Measurements from ENCODE around the gene ODC1.

The ODC1 gene

DNA sequence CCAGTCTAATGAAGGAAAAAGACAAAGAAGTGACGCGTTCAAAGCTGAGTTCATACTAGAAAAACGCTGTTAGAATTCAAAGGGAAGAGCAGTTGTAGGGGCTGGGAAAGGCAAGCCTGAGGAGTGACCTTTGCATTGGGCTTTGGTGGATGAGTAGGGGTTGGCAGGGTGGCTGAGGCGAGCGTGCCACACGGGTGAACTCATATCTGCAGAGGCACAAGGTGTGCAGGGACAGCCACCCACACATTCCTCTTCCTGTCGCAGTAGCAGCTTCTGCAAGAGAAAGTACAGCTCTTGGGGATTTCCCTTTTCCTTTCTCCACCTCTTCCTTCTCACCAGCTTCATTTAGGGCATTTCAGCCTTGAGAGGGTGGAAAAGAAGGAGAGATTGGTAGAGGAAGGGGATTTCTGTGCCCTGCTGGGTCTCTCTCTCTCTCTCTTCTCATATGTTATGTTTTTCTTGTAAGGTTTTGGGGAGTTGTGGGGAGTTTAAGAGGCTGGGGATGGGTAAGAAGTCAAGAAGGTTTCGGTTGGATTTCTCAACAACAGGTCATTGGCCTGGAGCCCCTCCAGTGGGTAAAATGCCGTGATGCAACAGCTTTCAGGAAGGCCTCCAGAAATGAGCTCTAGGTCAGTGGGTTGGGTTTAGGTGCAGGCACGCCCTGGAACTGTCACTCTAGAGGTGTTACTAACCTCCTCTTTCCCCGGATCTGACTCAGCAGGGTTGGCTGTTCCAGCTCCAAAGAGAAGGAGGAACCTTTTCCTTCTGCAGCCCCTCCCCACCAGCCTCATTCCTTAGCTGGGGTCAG is 40.1 kb downstream of the ODC1 start:
- in situ Hi-C loops (cut with MboI; ENCODE audit: low sequenced_read_pairs): no loop called here
- no peak for DNase-seq (ENCODE audit: low spot score in 2 of 2)
- H3K27me3 ChIP-seq (ENCODE audit: low read depth): no peaks in the 10 kb centered on the region
- H3K36me3 ChIP-seq (replicated peaks): no peaks in the 10 kb centered on the region
- H3K4me3 ChIP-seq: no peak overlapping the region
- no peaks in the 10 kb centered on the region for H3K9me3 ChIP-seq
- H3K4me1 ChIP-seq: no peaks in the 10 kb centered on the region

DNA sequence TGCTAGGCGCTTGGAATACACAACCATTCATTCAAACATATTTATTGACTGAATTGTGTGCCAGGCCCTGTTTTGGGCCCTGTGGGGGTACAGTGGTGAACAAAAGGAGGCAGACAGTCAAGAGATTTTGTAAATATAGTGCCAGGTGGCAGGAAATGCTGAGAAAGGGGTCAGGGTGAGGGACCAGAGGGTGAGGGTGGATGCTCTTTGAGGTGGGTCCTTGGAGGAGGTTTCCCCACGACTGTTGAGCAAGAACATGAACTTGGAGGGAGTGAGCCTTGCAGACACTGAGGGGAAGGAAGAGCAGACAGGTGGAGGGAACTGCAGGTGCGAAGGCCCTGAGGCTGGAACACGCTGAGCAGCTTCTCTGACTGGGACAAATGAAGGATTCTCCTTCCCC is 40.7 kb downstream of the ODC1 start:
- H3K4me3 ChIP-seq: no peak overlapping the region
- H3K9me3 ChIP-seq: no peaks in the 10 kb centered on the region
- no peak for DNase-seq (ENCODE audit: low spot score in 2 of 2)
- H3K27me3 ChIP-seq (ENCODE audit: low read depth): no peaks in the 10 kb centered on the region
- in situ Hi-C loops (cut with MboI; ENCODE audit: low sequenced_read_pairs): no loop called here
- H3K36me3 ChIP-seq (replicated peaks): no peaks in the 10 kb centered on the region
- no peaks in the 10 kb centered on the region for H3K4me1 ChIP-seq

DNA sequence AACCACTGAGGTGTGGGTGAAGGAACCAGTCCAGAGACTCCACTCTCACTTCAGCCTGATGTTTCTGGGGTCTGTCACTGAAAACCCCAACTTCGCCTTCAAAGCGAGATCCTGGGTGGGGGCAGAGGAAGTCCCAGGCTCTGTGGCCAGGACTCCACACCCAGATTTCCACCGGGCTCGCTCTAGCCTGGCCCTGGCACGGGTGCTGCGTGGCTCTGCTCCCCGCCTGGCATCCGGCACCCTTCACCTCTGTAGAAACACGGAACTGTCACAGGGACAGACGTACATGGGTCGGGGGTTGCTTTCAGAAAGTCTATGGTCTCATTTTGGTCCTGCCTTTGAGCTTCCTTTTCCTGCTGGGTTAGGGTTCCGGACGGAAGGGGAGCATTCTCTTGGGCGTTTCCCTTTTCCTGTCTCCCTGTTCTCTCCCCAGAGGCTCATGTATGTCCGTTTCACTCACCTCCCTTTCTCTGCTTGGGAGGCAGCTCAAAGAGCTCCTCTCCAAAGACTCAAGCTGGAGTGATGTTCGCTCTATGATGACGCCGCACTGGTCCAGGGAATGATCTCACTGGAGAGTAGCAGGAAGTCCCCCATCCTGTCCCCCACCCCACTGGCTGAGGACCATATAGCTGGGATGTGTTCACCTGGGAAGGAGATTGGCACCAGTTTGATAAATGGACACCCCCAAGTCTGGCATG is 41.5 kb downstream of the ODC1 start:
- H3K4me3 ChIP-seq: no peak overlapping the region

DNA sequence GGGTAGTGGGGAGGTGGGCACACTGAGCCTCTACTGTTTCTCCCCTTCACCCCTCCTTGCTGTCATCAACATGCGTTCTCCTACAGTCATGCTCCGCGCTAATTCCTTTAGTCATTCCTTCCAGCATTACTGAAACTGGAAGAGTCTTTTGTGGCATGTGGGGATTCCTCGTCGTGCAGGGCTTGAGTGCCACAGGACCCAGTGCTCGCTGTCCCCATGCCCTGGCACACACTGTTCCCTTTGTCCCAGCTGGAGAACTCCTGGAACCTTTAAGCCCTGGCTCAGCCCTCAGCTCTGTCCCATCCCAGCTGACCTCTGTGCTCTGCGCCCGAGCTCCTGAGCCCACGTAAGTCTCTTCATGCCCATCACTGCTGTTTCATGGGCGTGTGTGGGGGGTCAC is 42.1 kb downstream of the ODC1 start:
- Histone ChIP-seq H3K4me3 (no peak overlapping the region), H3K36me3 (replicated peaks) (no peaks in the 10 kb centered on the region), H3K9me3 (no peaks in the 10 kb centered on the region), H3K4me1 (no peaks in the 10 kb centered on the region), H3K27me3 (ENCODE audit: low read depth) (no peaks in the 10 kb centered on the region)
- in situ Hi-C loops (cut with MboI; ENCODE audit: low sequenced_read_pairs): no loop called here
- DNase-seq (ENCODE audit: low spot score in 2 of 2): no peak

More for the DNA sequence above, 41.5 kb downstream of the ODC1 start:
- Histone ChIP-seq H3K27me3 (ENCODE audit: low read depth) (no peaks in the 10 kb centered on the region), H3K9me3 (no peaks in the 10 kb centered on the region), H3K4me1 (no peaks in the 10 kb centered on the region), H3K36me3 (replicated peaks) (no peaks in the 10 kb centered on the region)
- DNase-seq (ENCODE audit: low spot score in 2 of 2): no peak
- in situ Hi-C loops (cut with MboI; ENCODE audit: low sequenced_read_pairs): no loop called here

DNA sequence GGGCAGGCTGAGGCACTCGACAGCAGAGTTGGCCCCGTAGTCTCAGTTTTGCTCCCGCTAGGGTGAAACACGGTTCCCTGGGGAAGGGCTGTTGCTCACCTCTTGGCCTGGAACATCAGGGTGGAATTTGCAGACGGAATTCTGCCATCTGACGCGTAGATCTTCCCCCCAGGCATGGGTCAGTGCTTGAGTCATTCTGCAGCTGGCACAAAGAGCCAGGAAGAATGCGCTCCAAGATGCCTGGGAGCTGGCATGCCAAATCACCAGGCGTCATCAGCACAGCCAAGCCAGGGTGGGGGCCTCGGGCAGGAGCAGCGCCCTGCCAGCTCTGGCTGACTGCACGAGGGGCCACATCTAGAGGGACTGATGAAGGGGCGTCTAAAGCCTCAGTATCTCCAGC is 42.7 kb downstream of the ODC1 start:
- Histone ChIP-seq H3K36me3 (replicated peaks) (no peaks in the 10 kb centered on the region), H3K27me3 (ENCODE audit: low read depth) (no peaks in the 10 kb centered on the region), H3K4me1 (no peaks in the 10 kb centered on the region), H3K9me3 (no peaks in the 10 kb centered on the region), H3K4me3 (no peak overlapping the region)
- in situ Hi-C loops (cut with MboI; ENCODE audit: low sequenced_read_pairs): no loop called here
- no peak for DNase-seq (ENCODE audit: low spot score in 2 of 2)

DNA sequence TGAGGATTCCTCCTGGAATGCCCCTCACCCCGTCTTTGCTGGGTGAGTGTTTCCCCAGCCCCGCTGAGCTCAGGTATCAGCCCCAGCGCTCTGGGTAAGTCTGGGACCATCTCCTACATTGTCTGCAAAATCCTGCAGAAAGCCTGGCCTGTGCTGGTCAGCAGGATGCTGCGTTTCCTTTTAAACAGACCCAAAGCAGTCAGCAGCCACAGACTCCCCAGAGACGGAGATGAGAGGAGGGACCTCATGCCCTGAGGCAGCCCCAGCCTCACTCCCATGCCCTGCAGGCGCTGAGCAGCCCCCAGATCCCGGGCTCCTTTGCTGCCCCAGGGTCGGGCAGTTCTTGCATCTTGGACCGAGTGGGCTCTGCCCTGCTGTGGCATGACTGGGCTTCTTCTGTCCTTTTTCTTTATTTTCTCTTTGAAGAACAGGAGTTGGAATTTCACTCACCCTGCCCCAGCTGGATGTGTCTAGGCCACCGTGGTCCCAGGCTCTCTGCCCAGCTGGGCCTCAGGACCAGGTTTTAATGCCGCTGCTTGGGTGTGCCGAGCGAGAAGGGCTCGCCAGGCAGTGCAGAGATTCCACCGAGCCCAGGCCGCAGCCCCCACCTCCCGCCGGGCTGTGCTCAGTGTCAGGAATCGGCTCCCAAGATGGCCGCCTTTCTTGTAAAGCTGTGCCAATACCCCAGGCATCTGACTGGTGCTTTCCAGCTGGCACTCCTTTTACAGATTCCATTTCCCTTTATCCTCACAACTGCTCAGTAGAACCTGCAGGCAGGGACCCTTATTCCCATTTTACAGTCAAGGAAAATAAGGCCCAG is 43.6 kb downstream of the ODC1 start:
- in situ Hi-C loops (cut with MboI; ENCODE audit: low sequenced_read_pairs): no loop called here
- Histone ChIP-seq H3K4me3 (no peak overlapping the region), H3K4me1 (no peaks in the 10 kb centered on the region), H3K27me3 (ENCODE audit: low read depth) (no peaks in the 10 kb centered on the region), H3K9me3 (no peaks in the 10 kb centered on the region), H3K36me3 (replicated peaks) (no peaks in the 10 kb centered on the region)
- no peak for DNase-seq (ENCODE audit: low spot score in 2 of 2)

DNA sequence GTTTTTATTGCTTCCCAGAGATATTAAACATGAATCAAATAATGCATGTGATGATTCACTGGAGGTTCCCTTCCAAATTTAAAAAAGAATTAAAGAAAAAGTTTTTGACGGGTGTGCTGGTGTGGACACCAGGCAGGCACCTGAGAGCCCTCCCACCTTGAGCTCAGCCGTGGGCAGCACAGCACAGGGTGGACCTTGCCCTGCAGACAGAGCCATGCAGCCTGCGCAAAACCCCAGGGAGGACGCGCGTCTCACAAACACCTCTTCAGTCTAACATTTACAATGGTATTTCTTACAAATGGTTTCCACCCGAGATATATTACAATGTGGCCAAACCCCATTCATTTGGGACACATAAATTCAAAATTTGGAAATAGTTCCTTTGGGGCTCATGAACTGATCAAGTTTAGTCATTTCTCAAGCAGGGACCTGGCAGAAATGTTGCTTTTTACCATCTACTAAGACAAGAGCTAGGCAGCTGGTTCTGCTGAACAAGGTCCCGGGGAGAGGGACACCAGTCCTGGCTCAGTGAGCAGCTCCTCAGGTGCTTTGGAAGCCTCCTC is 45.4 kb downstream of the ODC1 start:
- DNase-seq (ENCODE audit: low spot score in 2 of 2): no peak
- H3K4me1 ChIP-seq: no peaks in the 10 kb centered on the region
- in situ Hi-C loops (cut with MboI; ENCODE audit: low sequenced_read_pairs): no loop called here

DNA sequence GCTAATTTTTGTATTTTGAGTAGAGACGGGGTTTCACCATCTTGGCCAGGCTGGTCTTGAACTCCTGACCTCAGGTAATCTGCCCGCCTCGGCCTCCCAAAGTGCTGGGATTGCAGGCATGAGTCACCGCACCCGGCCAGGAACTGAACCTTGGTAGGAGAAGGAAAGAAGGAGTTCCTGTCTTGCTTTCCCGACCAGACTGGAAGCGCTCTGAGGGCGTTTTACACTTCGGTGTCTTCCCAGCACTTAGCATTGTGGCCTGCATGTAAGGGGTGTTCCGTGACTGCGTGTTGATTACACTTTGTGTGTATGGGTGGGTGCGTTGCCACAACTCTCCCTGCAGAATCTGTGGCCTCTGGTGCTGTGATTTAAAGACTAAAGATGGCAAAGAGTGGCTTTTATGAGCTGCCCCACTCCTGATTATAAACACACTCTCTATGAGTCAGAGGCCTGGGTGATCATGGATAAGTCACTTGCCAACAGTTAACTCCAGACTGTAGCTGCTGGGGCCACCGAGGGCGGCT is 46.0 kb downstream of the ODC1 start:
- Histone ChIP-seq H3K9me3 (no peaks in the 10 kb centered on the region), H3K4me1 (no peaks in the 10 kb centered on the region), H3K36me3 (replicated peaks) (no peaks in the 10 kb centered on the region), H3K4me3 (no peak overlapping the region), H3K27me3 (ENCODE audit: low read depth) (no peaks in the 10 kb centered on the region)
- no peak for DNase-seq (ENCODE audit: low spot score in 2 of 2)
- in situ Hi-C loops (cut with MboI; ENCODE audit: low sequenced_read_pairs): no loop called here

More for the DNA sequence above, 45.4 kb downstream of the ODC1 start:
- Histone ChIP-seq H3K27me3 (ENCODE audit: low read depth) (no peaks in the 10 kb centered on the region), H3K4me3 (no peak overlapping the region), H3K36me3 (replicated peaks) (no peaks in the 10 kb centered on the region), H3K9me3 (no peaks in the 10 kb centered on the region)

DNA sequence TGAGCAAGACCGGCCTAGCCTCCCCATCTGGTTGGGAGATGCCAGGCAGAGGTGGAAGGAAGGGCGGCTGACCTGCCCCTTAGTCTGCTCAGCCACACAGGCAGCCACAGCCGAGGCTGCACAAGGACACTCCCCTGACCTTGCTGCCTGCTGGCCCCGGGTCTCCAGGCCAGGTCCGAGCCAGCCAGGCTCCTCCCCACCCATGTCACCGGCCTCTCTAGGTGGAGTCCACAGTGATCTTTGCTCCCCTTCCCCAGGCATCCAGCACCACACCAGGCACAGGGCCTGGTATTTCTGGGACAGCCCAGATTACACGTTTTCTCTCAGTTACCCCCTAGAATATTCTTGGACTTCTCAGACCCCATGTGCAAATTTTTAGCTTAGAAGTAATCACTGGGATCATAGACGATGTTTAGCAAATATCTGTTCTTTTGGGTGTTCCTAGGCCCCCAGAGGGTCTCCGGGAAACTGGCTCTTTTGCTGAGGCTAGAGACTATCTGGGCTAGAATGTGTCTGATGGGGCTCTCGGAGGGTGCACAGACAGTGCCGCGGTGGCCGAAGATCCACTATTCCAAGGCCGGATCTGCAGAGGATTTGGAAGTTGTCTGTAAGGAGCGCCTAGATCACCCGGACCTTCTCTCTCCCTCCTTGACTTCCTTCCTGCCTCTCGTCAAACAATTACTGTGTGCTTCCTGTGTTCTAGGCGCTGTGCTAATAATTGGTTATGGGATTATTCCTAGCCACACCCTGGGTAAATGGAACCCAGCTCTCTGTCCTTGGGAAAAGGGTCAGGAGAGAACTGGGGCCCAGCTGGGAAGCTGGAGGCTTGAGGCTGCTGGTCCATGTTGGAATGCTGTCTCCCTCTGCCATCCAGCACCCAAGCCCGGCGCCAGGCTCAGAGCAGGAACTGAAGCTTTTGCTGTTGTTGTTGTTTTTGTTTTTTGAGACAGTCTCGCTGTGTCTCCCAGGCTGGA is 46.9 kb downstream of the ODC1 start:
- no peaks in the 10 kb centered on the region for H3K27me3 ChIP-seq (ENCODE audit: low read depth)
- no peak for DNase-seq (ENCODE audit: low spot score in 2 of 2)
- H3K36me3 ChIP-seq (replicated peaks): no peaks in the 10 kb centered on the region
- H3K4me1 ChIP-seq: no peaks in the 10 kb centered on the region
- H3K9me3 ChIP-seq: no peaks in the 10 kb centered on the region
- no peak overlapping the region for H3K4me3 ChIP-seq
- in situ Hi-C loops (cut with MboI; ENCODE audit: low sequenced_read_pairs): no loop called here

DNA sequence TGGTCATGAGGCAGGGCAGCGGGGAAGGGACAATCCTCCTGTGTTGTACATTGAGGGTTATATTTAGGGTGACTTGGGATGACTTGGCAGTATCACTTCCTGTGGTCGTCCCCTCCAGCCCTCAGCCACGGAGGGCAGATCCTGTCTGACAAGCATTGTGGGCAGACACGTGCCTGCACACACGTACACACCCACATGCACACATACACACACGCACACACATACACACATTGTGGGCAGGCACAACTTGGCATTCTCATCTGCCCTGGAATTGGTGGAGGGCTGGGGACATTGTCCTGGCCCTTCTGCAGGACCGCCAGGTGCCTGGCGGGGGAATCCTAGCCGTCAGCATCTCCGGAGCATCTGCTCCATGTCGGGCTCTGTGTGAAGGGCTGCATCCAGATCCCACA is 47.6 kb downstream of the ODC1 start:
- no peaks in the 10 kb centered on the region for H3K27me3 ChIP-seq (ENCODE audit: low read depth)
- no peaks in the 10 kb centered on the region for H3K4me1 ChIP-seq
- DNase-seq (ENCODE audit: low spot score in 2 of 2): no peak
- in situ Hi-C loops (cut with MboI; ENCODE audit: low sequenced_read_pairs): no loop called here
- no peaks in the 10 kb centered on the region for H3K9me3 ChIP-seq
- H3K4me3 ChIP-seq: no peak overlapping the region
- H3K36me3 ChIP-seq (replicated peaks): no peaks in the 10 kb centered on the region

DNA sequence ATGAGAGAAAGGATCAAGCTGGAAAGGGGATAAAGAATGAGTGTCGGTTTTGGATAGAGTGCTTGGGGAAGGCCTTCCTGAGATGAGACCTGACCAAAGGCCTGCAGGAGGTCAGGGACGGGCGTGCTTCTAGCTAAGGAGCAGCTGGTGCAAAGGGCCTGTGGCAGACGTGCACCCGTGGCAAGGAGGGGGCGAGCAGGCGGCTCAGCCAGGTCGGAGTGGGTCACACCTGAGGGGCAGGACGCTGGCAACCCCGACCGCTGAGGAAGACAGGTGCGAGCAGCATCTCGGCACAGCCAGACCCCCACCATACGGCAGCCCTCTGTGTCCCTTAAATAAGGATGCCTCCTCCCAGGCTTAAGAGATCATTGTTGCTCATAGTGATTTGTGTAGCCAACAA is 48.1 kb downstream of the ODC1 start:
- no peaks in the 10 kb centered on the region for H3K4me1 ChIP-seq
- H3K27me3 ChIP-seq (ENCODE audit: low read depth): no peaks in the 10 kb centered on the region
- no peak overlapping the region for H3K4me3 ChIP-seq
- no peaks in the 10 kb centered on the region for H3K36me3 ChIP-seq (replicated peaks)
- DNase-seq (ENCODE audit: low spot score in 2 of 2): no peak
- no peaks in the 10 kb centered on the region for H3K9me3 ChIP-seq
- in situ Hi-C loops (cut with MboI; ENCODE audit: low sequenced_read_pairs): no loop called here

DNA sequence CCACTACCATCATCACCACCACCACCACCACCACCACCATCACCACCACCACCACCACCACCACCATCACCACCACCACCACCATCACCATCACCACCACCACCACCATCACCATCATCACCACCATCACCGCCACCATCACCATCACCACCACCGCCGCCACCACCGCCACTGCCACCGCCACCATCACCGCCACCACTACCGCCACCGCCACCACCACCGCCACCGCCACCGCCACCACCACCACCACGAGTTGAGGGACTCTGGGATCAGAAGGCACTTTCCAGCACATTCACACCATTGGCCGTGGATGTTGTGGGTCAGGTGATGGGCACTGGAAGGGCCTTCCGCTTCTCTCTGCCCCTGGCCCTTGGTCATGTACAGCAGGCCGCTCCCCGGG is 48.8 kb downstream of the ODC1 start:
- in situ Hi-C loops (cut with MboI; ENCODE audit: low sequenced_read_pairs): no loop called here
- Histone ChIP-seq H3K36me3 (replicated peaks) (no peaks in the 10 kb centered on the region), H3K9me3 (no peaks in the 10 kb centered on the region), H3K4me3 (no peak overlapping the region), H3K27me3 (ENCODE audit: low read depth) (no peaks in the 10 kb centered on the region), H3K4me1 (no peaks in the 10 kb centered on the region)
- DNase-seq (ENCODE audit: low spot score in 2 of 2): no peak

DNA sequence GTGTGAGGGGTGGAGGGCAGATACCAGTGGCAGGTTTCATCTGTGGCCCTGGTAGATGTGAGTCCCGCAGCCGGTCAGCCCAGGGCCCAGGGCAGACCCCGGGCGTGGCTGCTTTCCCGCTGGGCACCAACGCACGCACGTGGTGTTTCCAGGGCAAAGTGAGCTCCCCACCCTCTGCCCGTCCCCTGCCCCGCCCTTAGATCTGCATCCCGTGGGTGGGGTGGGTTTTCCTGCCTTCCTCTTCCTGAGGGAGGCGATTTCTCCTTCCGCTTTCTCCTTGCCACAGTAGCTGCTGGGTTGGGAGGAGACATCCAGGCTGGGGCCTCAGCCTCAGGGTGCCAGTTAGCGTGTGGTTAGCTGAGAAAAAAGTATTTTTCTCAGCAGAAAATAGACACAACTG is 49.6 kb downstream of the ODC1 start:
- in situ Hi-C loops (cut with MboI; ENCODE audit: low sequenced_read_pairs): no loop called here
- DNase-seq (ENCODE audit: low spot score in 2 of 2): no peak
- no peaks in the 10 kb centered on the region for H3K36me3 ChIP-seq (replicated peaks)
- H3K4me1 ChIP-seq: no peaks in the 10 kb centered on the region
- no peaks in the 10 kb centered on the region for H3K27me3 ChIP-seq (ENCODE audit: low read depth)
- H3K4me3 ChIP-seq: no peak overlapping the region
- H3K9me3 ChIP-seq: no peaks in the 10 kb centered on the region
